ENCODE data around the gene AADACL3. TPM values are rescaled to one million over a fixed set of nuclear protein-coding genes. Genes with fewer than 3 reads are reported as not detected.

AADACL3 gene
- total RNA-seq, 1 experiment from 2014 or later: not detected

DNA sequence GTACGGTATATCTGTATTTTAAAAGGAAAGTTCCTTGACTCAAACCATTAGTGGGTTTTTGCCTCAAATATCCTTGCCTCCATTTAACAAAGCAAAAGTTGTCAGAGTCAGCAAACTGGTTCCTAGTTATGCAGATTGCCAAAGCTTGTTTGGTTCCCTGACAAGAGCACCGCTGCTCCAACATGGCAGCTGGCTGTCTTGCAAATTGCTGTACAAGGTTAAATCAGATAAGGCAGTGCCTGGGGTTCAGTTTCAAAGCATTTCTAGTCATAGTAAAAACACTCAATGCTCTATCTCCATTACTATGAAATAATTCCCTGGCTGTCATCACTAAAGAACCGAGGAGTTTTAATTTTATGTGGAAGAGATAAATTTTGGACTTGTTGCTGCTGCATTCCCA, 18.7 kb downstream of the AADACL3 start:
- H3K4me3 ChIP-seq: no peak overlapping the region
- no peak overlapping the region for H3K27ac ChIP-seq
- H3K9me3 ChIP-seq (replicated peaks): no peaks in the 10 kb centered on the region; the same call in 1 of the 2 replicates
- H3K27me3 ChIP-seq (replicated peaks): no peaks in the 10 kb centered on the region
- DNase-seq (ENCODE audit: low read depth in 1 of 2, low spot score in 2 of 2): no peak
- H3K4me1 ChIP-seq (replicated peaks): no peaks in the 10 kb centered on the region
- H3K36me3 ChIP-seq: no peaks in the 10 kb centered on the region

DNA sequence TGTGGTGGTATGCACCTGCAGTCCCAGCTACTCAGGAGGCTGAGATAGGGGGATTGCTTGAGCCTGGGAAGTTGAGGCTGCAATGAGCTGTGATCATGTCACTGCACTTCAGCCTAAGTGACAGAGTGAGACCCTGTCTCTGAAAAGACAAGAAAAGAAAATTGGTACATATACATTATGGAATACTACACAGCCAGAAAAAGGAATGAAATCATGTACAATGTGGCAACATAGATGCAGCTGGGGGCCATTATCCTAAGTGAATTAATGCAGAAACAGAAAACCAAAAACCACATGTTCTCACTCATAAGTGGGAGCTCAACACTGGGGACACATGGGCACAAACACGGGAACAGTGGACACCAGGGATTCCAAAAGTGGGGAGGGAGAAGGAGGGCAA, 23.0 kb downstream of the AADACL3 start:
- DNase-seq (ENCODE audit: low read depth in 1 of 2, low spot score in 2 of 2): no peak
- no peak overlapping the region for H3K27ac ChIP-seq
- no peaks in the 10 kb centered on the region for H3K36me3 ChIP-seq
- no peaks in the 10 kb centered on the region; the same call in 1 of the 2 replicates for H3K9me3 ChIP-seq (replicated peaks)
- H3K4me1 ChIP-seq (replicated peaks): no peaks in the 10 kb centered on the region
- no peaks in the 10 kb centered on the region for H3K27me3 ChIP-seq (replicated peaks)
- no peak overlapping the region for H3K4me3 ChIP-seq

DNA sequence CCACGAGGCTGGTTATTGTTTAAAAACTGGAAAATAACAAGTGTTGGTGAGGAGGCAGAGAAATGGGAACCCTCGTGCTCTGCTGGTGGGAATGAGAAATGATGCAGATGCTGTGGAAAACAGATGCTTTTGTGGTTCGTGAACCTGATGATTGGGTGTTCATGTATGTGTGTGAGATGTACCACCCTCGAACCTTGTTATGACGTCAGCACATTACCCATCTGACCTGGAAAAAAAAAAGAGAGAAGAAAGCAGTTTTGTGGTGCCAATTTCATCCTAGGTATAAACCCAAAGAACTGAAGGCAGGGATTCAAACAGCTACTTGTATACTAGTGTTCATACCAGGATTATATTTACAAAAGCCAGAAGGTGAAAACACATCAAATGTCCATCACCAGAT, 23.7 kb downstream of the AADACL3 start:
- H3K4me1 ChIP-seq (replicated peaks): no peaks in the 10 kb centered on the region
- no peak overlapping the region for H3K27ac ChIP-seq
- H3K9me3 ChIP-seq (replicated peaks): no peaks in the 10 kb centered on the region; the same call in 1 of the 2 replicates
- no peak overlapping the region for H3K4me3 ChIP-seq
- DNase-seq (ENCODE audit: low read depth in 1 of 2, low spot score in 2 of 2): no peak
- no peaks in the 10 kb centered on the region for H3K36me3 ChIP-seq
- H3K27me3 ChIP-seq (replicated peaks): no peaks in the 10 kb centered on the region

DNA sequence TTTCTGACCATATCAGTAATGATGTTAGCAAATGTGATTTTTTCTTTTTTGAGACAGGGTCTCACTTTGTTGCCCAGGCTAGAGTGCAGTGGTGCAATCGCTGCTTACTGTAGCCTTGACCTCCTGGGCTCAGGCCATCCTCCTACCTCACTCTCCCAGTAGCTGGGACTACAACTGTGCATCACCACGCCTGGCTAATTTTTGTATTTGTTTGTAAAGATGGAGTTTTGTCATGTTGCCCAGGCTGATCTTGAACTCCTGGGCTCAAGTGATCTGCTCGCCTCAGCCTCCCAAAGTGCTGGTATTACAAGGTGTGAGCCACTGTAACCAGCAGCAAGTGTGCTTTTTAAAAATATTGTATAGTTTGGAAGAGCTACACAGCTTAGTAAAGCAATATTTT, 26.0 kb downstream of the AADACL3 start:
- Histone ChIP-seq H3K27me3 (replicated peaks) (no peaks in the 10 kb centered on the region), H3K36me3 (no peaks in the 10 kb centered on the region), H3K27ac (no peak overlapping the region), H3K9me3 (replicated peaks) (no peaks in the 10 kb centered on the region), H3K4me1 (replicated peaks) (no peaks in the 10 kb centered on the region), H3K4me3 (no peak overlapping the region)
- no peak for DNase-seq (ENCODE audit: low read depth in 1 of 2, low spot score in 2 of 2)

DNA sequence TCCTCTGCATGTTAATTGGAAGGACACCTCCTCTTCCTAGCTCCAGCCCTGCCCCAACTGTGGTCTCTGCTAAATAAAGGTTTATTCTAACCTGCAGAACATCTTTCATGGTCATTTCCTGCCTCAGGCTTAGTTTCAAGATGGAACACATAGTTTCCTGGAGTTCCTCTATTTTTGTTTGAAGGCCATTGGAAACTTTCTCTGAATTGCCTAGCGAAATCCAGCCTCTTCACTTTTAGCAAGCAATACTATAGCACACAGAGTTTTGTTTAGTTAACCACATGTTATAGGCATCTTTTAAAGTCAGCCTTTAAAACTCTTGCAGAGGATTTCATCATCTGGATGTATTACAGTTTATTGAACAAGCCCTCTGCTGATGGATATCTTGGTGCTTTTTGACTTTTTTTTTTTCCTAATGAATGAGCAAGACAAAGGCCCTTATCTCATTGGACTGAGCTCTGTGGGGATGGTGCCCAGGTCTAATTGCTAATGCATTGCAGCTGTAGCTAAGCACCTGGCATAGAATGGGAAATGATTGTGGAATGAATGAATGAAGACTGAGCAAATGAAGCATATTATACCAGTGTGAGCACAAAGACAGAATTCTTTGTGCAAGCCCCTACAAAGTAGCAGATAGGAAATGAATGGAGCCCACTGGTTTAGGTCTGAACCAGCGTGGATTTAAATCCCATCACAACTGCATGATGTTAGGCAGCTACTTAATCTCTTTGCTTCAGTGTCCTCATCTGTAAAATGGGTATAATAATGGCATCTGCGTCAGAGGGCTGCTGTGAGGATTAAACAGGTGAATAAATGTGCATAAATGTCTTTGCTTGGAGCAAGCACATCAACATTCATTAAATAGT, 29.4 kb downstream of the AADACL3 start:
- DNase-seq (ENCODE audit: low read depth in 1 of 2, low spot score in 2 of 2): no peak
- Histone ChIP-seq H3K36me3 (no peaks in the 10 kb centered on the region), H3K9me3 (replicated peaks) (no peaks in the 10 kb centered on the region), H3K4me3 (no peak overlapping the region), H3K27ac (no peak overlapping the region), H3K27me3 (replicated peaks) (no peaks in the 10 kb centered on the region), H3K4me1 (replicated peaks) (no peaks in the 10 kb centered on the region)

DNA sequence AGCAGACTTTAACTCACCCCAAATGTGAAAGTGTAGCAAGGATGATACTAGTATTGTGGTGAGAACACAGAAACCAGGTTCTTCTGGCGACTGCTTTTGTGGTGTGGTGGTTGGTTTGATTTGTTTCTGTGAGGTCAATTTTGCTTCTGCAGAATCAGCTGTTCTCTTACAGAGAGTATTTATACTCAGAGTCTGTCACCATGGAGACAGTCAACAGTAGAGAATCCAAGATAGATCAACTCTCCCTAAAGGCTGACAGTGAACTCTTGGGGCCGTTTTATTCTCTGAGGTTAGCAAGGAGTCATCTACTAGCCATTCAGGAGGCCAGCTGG, 30.0 kb downstream of the AADACL3 start, which contains the start of gene CFAP107:
CFAP107 (plus strand) TSS at position 209 of the 332 bp plus-strand sequence. CDS start 231 bp downstream, outside the sequence.
- no peak within 1 kb of the TSS for H3K4me3 ChIP-seq
- no peaks in the 10 kb centered on the region for H3K27me3 ChIP-seq (replicated peaks)
- no peaks in the 10 kb centered on the region for H3K4me1 ChIP-seq (replicated peaks)
- H3K27ac ChIP-seq: no peak within 1 kb of the TSS
- DNase-seq (ENCODE audit: low read depth in 1 of 2, low spot score in 2 of 2): no peak
- no peaks in the 10 kb centered on the region for H3K9me3 ChIP-seq (replicated peaks)
- no peaks in the 10 kb centered on the region for H3K36me3 ChIP-seq

DNA sequence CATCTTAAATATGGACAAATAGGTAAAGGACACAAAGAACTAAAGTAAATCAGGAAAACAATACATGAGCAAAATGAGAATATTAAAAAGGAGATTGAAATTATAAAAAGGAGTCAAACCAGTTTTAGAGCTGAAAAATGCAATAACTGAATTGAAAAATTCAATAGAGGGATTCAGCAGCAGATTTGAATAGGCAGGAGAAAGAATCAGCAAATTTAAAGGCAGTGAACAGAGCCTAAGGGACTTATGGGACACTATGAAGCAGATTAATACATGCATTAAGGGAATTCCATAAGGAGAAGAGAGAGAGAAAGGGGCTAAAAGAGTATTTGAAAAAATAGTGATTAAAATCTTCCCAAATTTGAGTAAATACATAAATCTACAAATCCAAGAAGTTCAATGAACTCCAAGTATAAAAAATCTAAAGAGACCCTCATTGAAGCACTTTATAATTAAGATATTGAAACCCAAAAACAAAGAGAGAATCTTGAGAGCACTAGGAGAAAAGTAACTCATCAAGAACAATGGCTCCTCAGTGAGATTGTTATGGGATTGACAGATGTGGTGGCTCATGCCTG, 33.0 kb downstream of the AADACL3 start:
- no peak overlapping the region for H3K27ac ChIP-seq
- no peak overlapping the region for H3K4me3 ChIP-seq
- no peaks in the 10 kb centered on the region for H3K27me3 ChIP-seq (replicated peaks)
- H3K36me3 ChIP-seq: no peaks in the 10 kb centered on the region
- DNase-seq (ENCODE audit: low read depth in 1 of 2, low spot score in 2 of 2): no peak
- H3K4me1 ChIP-seq (replicated peaks): no peaks in the 10 kb centered on the region
- no peaks in the 10 kb centered on the region for H3K9me3 ChIP-seq (replicated peaks)

DNA sequence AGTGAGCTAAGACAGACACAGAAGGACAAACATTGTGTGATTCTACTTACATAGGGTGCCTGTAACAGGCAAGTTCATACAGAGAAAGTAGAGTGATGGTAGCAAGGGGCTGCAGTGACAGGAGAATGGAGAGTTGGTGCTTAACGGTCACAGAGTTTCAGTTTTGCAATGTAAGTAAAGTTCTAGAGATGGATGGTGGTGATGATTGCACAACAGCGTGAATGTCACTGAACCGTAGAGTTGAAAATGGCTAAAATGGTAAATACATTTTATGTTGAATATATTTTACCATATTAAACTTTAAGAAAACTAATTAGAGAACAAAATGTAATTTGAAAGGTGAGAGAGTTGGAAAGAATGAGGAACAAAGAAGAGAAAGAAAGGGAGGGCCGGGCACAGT, 38.8 kb downstream of the AADACL3 start:
- Histone ChIP-seq H3K9me3 (replicated peaks) (no peaks in the 10 kb centered on the region), H3K4me1 (replicated peaks) (no peaks in the 10 kb centered on the region), H3K36me3 (no peaks in the 10 kb centered on the region), H3K27ac (no peak overlapping the region), H3K27me3 (replicated peaks) (no peaks in the 10 kb centered on the region), H3K4me3 (no peak overlapping the region)
- DNase-seq (ENCODE audit: low read depth in 1 of 2, low spot score in 2 of 2): no peak

DNA sequence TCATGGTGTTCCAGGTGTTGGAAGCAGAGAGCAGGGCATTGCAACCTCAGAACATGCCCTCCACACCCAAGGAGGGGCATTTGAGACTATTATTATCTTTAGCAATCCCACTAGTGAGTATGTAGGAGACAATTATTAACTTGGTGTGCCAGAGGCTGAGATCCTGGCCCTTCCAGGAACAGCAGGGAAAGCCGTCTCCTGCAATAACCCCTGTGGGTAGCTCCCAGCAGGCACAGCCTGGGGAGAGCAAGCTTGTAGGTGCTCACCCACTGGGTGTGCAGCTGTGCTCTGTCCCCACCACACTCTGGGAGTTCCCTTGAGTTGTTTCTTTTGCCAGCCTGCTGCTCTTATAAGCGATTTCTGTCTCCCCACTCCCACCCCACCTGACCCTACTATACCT, 40.4 kb downstream of the AADACL3 start:
- no peaks in the 10 kb centered on the region for H3K9me3 ChIP-seq (replicated peaks)
- no peak for DNase-seq (ENCODE audit: low read depth in 1 of 2, low spot score in 2 of 2)
- no peak overlapping the region for H3K27ac ChIP-seq
- H3K4me1 ChIP-seq (replicated peaks): no peaks in the 10 kb centered on the region
- H3K36me3 ChIP-seq: no peaks in the 10 kb centered on the region
- no peaks in the 10 kb centered on the region for H3K27me3 ChIP-seq (replicated peaks)
- H3K4me3 ChIP-seq: no peak overlapping the region

DNA sequence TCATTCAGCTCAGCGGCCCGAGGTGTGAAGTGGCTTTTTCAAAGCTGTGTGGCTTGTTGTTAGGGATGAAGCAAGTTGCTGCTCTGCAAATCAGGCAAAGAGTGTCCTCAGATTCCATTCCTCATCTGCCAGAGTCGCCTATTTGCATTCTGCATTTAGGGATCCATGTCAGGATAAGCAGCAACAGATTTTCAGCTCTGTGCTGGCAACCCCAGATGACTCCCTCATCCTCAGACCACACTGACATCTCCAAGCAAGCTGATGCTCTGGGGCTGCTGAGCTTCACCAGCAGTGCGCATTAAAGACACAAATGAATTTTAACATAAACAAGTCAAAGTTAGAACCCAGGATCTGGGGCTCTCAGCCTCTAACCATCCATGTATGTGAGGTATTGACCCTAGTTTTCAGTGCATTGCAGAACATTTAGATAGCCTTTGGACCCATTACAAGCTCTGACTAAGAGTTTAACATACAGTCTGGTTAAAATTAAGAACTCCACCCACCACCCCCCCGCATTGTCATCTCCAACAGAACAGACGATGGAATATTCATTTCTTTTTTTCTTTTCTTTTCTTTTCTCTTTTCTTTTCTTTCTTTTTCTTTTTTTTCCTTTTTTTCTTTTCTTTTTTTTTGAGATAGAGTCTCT, 41.0 kb downstream of the AADACL3 start:
- no peak overlapping the region for H3K27ac ChIP-seq
- no peak for DNase-seq (ENCODE audit: low read depth in 1 of 2, low spot score in 2 of 2)
- no peaks in the 10 kb centered on the region for H3K36me3 ChIP-seq
- no peaks in the 10 kb centered on the region for H3K27me3 ChIP-seq (replicated peaks)
- no peak overlapping the region for H3K4me3 ChIP-seq
- no peaks in the 10 kb centered on the region for H3K4me1 ChIP-seq (replicated peaks)
- H3K9me3 ChIP-seq (replicated peaks): no peaks in the 10 kb centered on the region

DNA sequence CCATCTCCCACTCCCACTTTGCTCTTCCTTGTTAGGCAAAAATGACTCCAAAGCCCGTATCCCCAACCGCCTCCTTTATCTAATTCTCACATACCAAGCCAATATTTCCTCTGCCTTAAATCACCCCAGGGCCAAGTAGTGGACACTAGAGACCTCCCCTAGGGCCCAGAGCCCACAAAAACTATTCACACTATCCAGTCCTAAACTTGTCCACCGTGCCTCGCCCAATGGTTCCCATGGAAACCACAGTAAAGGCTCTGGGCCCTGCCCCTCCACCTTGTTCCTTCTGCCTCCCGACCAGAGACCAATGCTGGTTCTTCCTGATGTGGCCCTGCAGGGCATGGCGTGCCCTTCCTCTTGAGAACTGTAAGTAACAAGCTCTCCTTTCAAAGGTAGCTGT, 41.9 kb downstream of the AADACL3 start:
- Histone ChIP-seq H3K4me3 (no peak overlapping the region), H3K4me1 (replicated peaks) (no peaks in the 10 kb centered on the region), H3K27me3 (replicated peaks) (no peaks in the 10 kb centered on the region), H3K27ac (no peak overlapping the region), H3K36me3 (no peaks in the 10 kb centered on the region), H3K9me3 (replicated peaks) (no peaks in the 10 kb centered on the region)
- DNase-seq (ENCODE audit: low read depth in 1 of 2, low spot score in 2 of 2): no peak

DNA sequence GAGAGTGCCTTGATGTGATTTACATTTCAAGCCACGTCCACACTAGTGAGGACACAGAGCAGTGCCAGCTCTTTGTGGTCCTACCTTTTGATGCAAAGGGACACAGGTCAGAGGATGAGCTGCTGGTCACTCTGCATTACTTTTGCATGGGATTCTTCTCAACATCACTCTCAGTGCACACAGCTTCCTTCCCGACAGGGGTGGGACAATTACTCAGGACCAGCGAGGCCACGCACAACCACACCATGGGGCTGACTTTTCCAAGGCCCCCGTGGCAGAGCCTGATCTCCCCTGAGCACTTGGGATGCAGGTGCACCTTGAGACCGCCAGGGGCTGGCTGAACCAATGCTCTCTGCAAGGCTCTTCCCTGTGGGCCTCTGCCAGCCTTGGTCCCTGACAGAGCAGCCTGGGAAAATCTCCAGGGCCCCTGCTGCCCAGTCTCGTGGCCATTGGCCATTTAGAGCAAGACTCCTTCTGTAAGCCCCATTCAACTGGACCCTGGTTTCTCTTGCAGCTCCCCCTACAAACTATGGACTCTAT, 44.4 kb downstream of the AADACL3 start:
- no peak overlapping the region for H3K4me3 ChIP-seq
- no peak for DNase-seq (ENCODE audit: low read depth in 1 of 2, low spot score in 2 of 2)
- no peaks in the 10 kb centered on the region for H3K9me3 ChIP-seq (replicated peaks)
- no peaks in the 10 kb centered on the region for H3K36me3 ChIP-seq
- no peaks in the 10 kb centered on the region for H3K27me3 ChIP-seq (replicated peaks)
- H3K27ac ChIP-seq: no peak overlapping the region
- H3K4me1 ChIP-seq (replicated peaks): no peaks in the 10 kb centered on the region

DNA sequence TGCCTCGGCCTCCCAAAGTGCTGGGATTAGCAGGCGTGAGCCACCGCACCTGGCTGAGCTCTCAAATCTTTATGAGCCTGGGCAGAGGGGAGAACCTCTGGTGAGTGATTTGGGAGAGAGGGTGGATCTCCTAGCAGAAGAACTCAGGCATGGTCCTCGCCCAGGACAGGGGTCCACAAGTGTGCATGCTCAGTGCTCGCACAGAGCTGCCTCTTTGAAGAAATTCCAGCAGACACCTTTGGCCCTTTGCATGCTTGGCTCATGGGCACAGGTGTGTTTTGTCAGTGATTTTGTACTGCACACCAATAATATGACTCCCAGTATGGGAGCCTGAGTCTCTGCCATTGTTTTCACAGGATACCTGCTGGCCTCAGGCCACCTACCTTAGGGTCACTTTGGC, 45.9 kb downstream of the AADACL3 start:
- H3K9me3 ChIP-seq (replicated peaks): no peaks in the 10 kb centered on the region
- H3K36me3 ChIP-seq: no peaks in the 10 kb centered on the region
- DNase-seq (ENCODE audit: low read depth in 1 of 2, low spot score in 2 of 2): no peak
- no peaks in the 10 kb centered on the region for H3K4me1 ChIP-seq (replicated peaks)
- no peak overlapping the region for H3K4me3 ChIP-seq
- no peak overlapping the region for H3K27ac ChIP-seq
- H3K27me3 ChIP-seq (replicated peaks): no peaks in the 10 kb centered on the region

DNA sequence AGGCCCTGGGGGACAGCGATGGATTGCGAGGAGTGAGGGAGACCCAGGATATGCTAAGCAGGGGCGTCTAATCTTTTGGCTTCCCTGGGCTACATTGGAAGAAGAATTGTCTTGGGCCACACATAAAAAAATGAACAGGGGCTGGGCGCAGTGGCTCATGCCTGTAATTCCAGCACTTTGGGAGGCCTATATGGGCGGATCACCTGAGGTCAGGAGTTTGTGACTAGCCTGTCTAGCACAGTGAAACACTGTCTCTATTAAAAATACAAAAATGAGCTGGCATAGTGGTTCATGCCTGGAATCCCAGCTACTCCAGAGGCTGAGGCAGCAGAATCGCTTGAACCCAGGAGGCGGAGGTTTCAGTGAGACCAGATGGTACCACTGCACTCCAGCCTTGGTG, 46.9 kb downstream of the AADACL3 start:
- H3K27me3 ChIP-seq (replicated peaks): no peaks in the 10 kb centered on the region
- H3K4me3 ChIP-seq: no peak overlapping the region
- H3K36me3 ChIP-seq: no peaks in the 10 kb centered on the region
- no peak for DNase-seq (ENCODE audit: low read depth in 1 of 2, low spot score in 2 of 2)
- H3K9me3 ChIP-seq (replicated peaks): no peaks in the 10 kb centered on the region
- H3K4me1 ChIP-seq (replicated peaks): no peaks in the 10 kb centered on the region
- H3K27ac ChIP-seq: no peak overlapping the region
